Endothelial cell of umbilical vein (primary cell): Measurements from ENCODE around the gene ZNF414. TPM values are rescaled to one million over a fixed set of nuclear protein-coding genes. Genes with fewer than 3 reads are reported as not detected.
"Not testable (repeated sequence)": the region's sequence is repeated elsewhere in the genome, so short reads cannot be mapped to it uniquely, and the experiment has no call there.

Experiments
- BruUV-seq: library from RNA; stranded (reverse); fragments of 400-500 nt; replicated peaks from 2 replicates; lab custom pipeline; 2021; lab: Mats Ljungman, UMichigan
- CTCF ChIA-PET: fragments of 300-600, 350-600 bp; sonication (Branson Sonifier 250); formaldehyde crosslinking; loops from one replicate; lab custom pipeline; 2021; ENCODE audit warnings: antibody characterized with exemption, inconsistent platforms; lab: Charles Lee
- POLR2A ChIA-PET: fragments of 300-600, 350-600 bp; sonication (Branson Sonifier 250); formaldehyde crosslinking; loops from one replicate; lab custom pipeline; 2021; ENCODE audit warnings: antibody characterized with exemption, inconsistent platforms; lab: Charles Lee
- DNase-seq: peaks from one replicate; pipeline ENCODE4 v3.0.0-alpha.2; 2011; ENCODE audit warnings: low read depth, low spot score
- FAIRE-seq: peaks from 2 replicates; lab custom pipeline; 2011; peaks lifted over from hg19 to GRCh38; lab: Jason Lieb, UNC
- H2AFZ ChIP-seq: 2 replicates; pipeline ENCODE4 v1.6.0; 2012; ENCODE audit warnings: low read depth, low read length, control low read depth, inconsistent platforms
- H3K27ac ChIP-seq: 2 replicates; pipeline ENCODE4 v1.5.1; 2011; ENCODE audit warnings: low read depth, mild to moderate bottlenecking, control low read depth, low read length, moderate library complexity; ENCODE audit not compliant: insufficient read depth
- H3K27me3 ChIP-seq, 2 experiments: 2 replicates each; pipeline versions ENCODE4 v1.6.0 to v1.6.1; 2011; ENCODE audit warnings: low read length in 2 of 2, mixed read lengths in 1 of 2; ENCODE audit not compliant: control insufficient read depth in 2 of 2, insufficient read depth in 2 of 2
- H3K36me3 ChIP-seq, 2 experiments: 2 replicates in 1 of 2; 3 replicates in 1 of 2; pipeline ENCODE4 v1.5.1; 2011; ENCODE audit warnings: low read length in 2 of 2, mild to moderate bottlenecking in 1 of 2, moderate library complexity in 1 of 2; ENCODE audit not compliant: control insufficient read depth in 2 of 2, insufficient read depth in 2 of 2; ENCODE audit errors: extremely low read depth in 1 of 2
- H3K4me1 ChIP-seq: 3 replicates; pipeline ENCODE4 v1.5.1; 2011; ENCODE audit warnings: mild to moderate bottlenecking, low read length; ENCODE audit not compliant: control insufficient read depth, insufficient read depth; ENCODE audit errors: extremely low read depth
- H3K4me2 ChIP-seq: 2 replicates; pipeline ENCODE4 v1.6.1; 2011; ENCODE audit warnings: low read length, control low read depth, mixed read lengths; ENCODE audit not compliant: insufficient read depth
- H3K4me3 ChIP-seq, 3 experiments: fragments of 200-600 bp in 1 of 3; sonication (generic), shearing (Covaris generic) in 1 of 3; replicated peaks in 1 of 3; 2 replicates each; pipeline ENCODE4 v1.5.1; 2011 to 2016; ENCODE audit warnings: control low read depth in 3 of 3, low read length in 3 of 3, mild to moderate bottlenecking in 2 of 3, inconsistent platforms in 1 of 3, low read depth in 1 of 3, moderate library complexity in 1 of 3; ENCODE audit not compliant: insufficient read depth in 1 of 3
- H3K79me2 ChIP-seq: 2 replicates; pipeline ENCODE4 v1.6.0; 2012; ENCODE audit warnings: low read length, inconsistent platforms; ENCODE audit not compliant: control insufficient read depth, insufficient read depth
- H3K9ac ChIP-seq: replicated peaks from 2 replicates; pipeline ENCODE3; 2011; ENCODE audit warnings: low read length, control low read depth; ENCODE audit not compliant: insufficient read depth; ENCODE audit errors: extremely low read depth
- H3K9me1 ChIP-seq: replicated peaks from 3 replicates; pipeline ENCODE4 v1.6.0; 2011; ENCODE audit warnings: mild to moderate bottlenecking, low read length; ENCODE audit not compliant: control insufficient read depth, insufficient read depth; ENCODE audit errors: extremely low read depth
- H3K9me3 ChIP-seq: replicated peaks from 2 replicates; pipeline ENCODE4 v1.5.1; 2012; ENCODE audit warnings: low read length, inconsistent platforms; ENCODE audit not compliant: control insufficient read depth, insufficient read depth
- H4K20me1 ChIP-seq: replicated peaks from 2 replicates; pipeline ENCODE3; 2011; ENCODE audit warnings: mild to moderate bottlenecking, low read length; ENCODE audit not compliant: control insufficient read depth, insufficient read depth; ENCODE audit errors: extremely low read depth
- CTCF ChIP-seq, 2 donors: IDR thresholded peaks; 1 replicate in 1 of 2; 2 replicates in 1 of 2; pipeline ENCODE4 v1.5.1; 2011; ENCODE audit warnings: low read length in 2 of 2, mild to moderate bottlenecking in 2 of 2, moderate library complexity in 2 of 2, control low read depth in 1 of 2, inconsistent platforms in 1 of 2, low read depth in 1 of 2; ENCODE audit not compliant: insufficient read depth in 1 of 2; ENCODE audit errors: extremely low read depth in 1 of 2
- FOS ChIP-seq: IDR thresholded peaks from 2 replicates; pipeline ENCODE4 v1.6.1; 2011; ENCODE audit warnings: mild to moderate bottlenecking, low read length, moderate library complexity, borderline replicate concordance; ENCODE audit not compliant: insufficient read depth
- GATA2 ChIP-seq: IDR thresholded peaks from 2 replicates; pipeline ENCODE4 v1.7.0; 2011; ENCODE audit warnings: low read depth, mild to moderate bottlenecking, moderate library complexity, mixed read lengths, low read length; ENCODE audit not compliant: insufficient read length, insufficient read depth
- JUN ChIP-seq: IDR thresholded peaks from 2 replicates; pipeline ENCODE4 v1.6.1; 2011; ENCODE audit warnings: borderline replicate concordance, low read depth; ENCODE audit not compliant: insufficient read length, insufficient read depth
- MAX ChIP-seq: IDR thresholded peaks from 2 replicates; pipeline ENCODE4 v1.6.1; 2011; ENCODE audit not compliant: insufficient read depth, insufficient read length
- MYC ChIP-seq: IDR thresholded peaks from one replicate; pipeline ENCODE4 v1.6.1; 2011; ENCODE audit warnings: mild to moderate bottlenecking, low read depth, low read length
- POLR2A ChIP-seq: IDR thresholded peaks from 2 replicates; pipeline ENCODE4 v1.6.1; 2012; ENCODE audit warnings: low read depth, mild to moderate bottlenecking, control low read depth, low read length
- POLR2AphosphoS5 ChIP-seq: IDR thresholded peaks from 2 replicates; pipeline ENCODE4 v1.6.1; 2012; ENCODE audit warnings: low read depth, mild to moderate bottlenecking, control low read depth, low read length, moderate library complexity; ENCODE audit not compliant: insufficient read depth
- dilution Hi-C: fragments of 300-500 bp; cut with MboI; formaldehyde crosslinking; loops from one replicate; pipeline ENCODE4 v1.15.0; 2019; ENCODE audit warnings: low sequenced_read_pairs; ENCODE audit not compliant: extremely low pct_ligation_motif_present
- intact Hi-C: fragments of 100-400 bp; cut with micrococcal nuclease; formaldehyde crosslinking; loops from one replicate; pipeline ENCODE4 v1.10.0; 2022
- polyA plus RNA-seq, 4 experiments: library from polyadenylated mRNA; depleted of rRNA in 3 of 4; stranded (reverse) in 3 of 4; unstranded in 1 of 4; fragments of >200 nt; gene quantifications; 2 replicates each; pipeline versions ENCODE4 v1.2.1 to v1.2.3, GENCODE V29; 2011 to 2012; ENCODE audit warnings: missing spikeins in 1 of 4
- total RNA-seq: library from RNA; stranded (reverse); gene quantifications from 2 replicates; pipeline ENCODE4 v1.2.3, GENCODE V29; 2021

Gene ZNF414
- total and polyA plus RNA-seq, 2 donors (not counting 3 experiments of a cell fraction or from before 2014, with no cell fraction given) = 11.6 to 20.6 TPM

DNA sequence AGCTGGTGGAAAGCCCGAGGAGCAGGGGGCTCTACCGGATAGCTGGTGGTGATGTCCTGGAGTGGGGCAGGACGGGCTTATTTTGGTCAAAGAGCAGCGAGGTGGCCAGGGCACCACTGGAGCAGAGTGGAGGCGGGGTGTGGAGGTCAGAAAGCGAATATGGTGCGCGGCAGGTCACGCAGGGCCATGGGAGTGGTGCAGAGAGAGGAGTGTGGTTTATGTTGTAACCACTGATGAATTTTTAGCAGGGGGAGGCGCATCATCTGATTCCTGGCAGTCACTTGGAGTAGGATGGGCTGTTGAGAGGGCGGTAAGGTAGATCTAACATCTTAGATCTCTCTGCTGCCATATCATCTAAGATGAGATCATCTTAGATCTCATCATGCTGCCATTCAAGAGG, 1.4 kb upstream of the ZNF414 start:
- Histone ChIP-seq H3K9ac (no peak overlapping the region), H3K9me3 (no peaks in the 10 kb centered on the region), H3K4me1 (peaks cover 11% of the 10 kb centered on the region), H3K4me2 (no peak overlapping the region), H3K4me3 (no peak overlapping the region), H2AFZ (no peak overlapping the region), H3K79me2 (no peaks in the 10 kb centered on the region), H3K36me3 (no peaks in the 10 kb centered on the region), H4K20me1 (no peaks in the 10 kb centered on the region), H3K27me3 (peaks cover 1 to 4% of the 10 kb centered on the region in 2 experiments), H3K27ac (no peak overlapping the region), H3K9me1 (no peaks in the 10 kb centered on the region)
- BruUV-seq = no TSS peak
- POLR2A ChIA-PET = interaction anchor here (0.6 kb wide), 1 partner anchor 11 kb away, joined by 3 read pairs; no protein-coding TSS in a partner anchor
- TF ChIP-seq MAX = no peak
- TF ChIP-seq FOS = no peak
- no peak for TF ChIP-seq POLR2A
- TF ChIP-seq POLR2AphosphoS5 = no peak
- no peak for TF ChIP-seq GATA2
- TF ChIP-seq CTCF (IDR thresholded peaks at IDR 0.05; ENCODE audit: extremely low read depth in 1 of 2, insufficient read depth in 1 of 2, low read depth in 1 of 2, low read length in 2 of 2) = no peak
- TF ChIP-seq JUN = no peak
- TF ChIP-seq MYC = no peak
- CTCF ChIA-PET = no interaction called here
- dilution Hi-C loops = no loop called here
- DNase-seq (no peak), FAIRE-seq (no peak)
- intact Hi-C loops = no loop called here

DNA sequence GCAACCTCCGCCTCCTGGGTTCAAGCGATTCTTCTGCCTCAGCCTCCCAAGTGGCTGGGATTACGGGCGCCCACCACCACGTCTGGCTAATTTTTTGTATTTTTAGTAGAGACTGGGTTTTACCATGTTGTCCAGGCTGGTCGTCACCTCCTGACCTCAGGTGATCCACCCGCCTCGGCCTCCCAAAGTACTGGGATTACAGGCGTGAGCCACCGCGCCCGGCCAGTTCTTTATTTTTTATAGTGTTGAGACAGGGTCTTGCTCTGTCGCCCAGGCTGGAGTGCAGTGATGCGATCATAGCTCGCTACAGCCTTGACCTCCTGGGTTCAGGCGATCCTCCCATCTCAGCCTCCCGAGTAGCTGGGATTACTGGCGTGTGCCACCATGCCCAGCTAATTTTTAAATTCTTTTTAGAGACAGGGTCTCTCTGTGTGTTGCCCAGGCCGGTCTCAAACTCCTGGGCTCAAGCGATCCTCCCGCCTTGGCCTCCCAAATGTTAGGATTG, 590 bp upstream of the ZNF414 start:
- POLR2A ChIA-PET = interaction anchor here (0.6 to 1.8 kb wide), 5 partner anchors 11 to 207 kb away, joined by 3 to 16 read pairs (median 4); partner anchors contain the start of gene RAB11B
- BruUV-seq, DNase-seq, H3K27ac ChIP-seq, H3K9me3 ChIP-seq, H3K36me3 ChIP-seq, H3K79me2 ChIP-seq, H3K27me3 ChIP-seq, dilution Hi-C loops, intact Hi-C loops, H3K9me1 ChIP-seq, H4K20me1 ChIP-seq, FAIRE-seq: not testable (repeated sequence)
- Histone ChIP-seq H3K4me1 (peaks cover 11% of the 10 kb centered on the region), H3K4me3 (peak overlapping the region in 2 of 3 experiments; percentile 62 to 95), H3K9ac (peak overlapping the region; percentile 96), H3K4me2 (peak overlapping the region; percentile 75), H2AFZ (peak overlapping the region; percentile 97)
- CTCF ChIA-PET = interaction anchor here (1.0 to 2.3 kb wide), 6 partner anchors 9 to 196 kb away, joined by 4 to 21 read pairs (median 6); no protein-coding TSS in a partner anchor
